D341Med (cell line): ENCODE data around the gene DHRS7B.
"Not testable (repeated sequence)": the region's sequence is repeated elsewhere in the genome, so short reads cannot be mapped to it uniquely, and the experiment has no call there.

Experiments used
- DNase-seq: peaks from one replicate; pipeline ENCODE4 v3.0.0; 2012; ENCODE audit warnings: low spot score

DHRS7B gene

GRCh38 chr17:21177854-21178600 is 51.3 kb downstream of the DHRS7B start:
- no peak for DNase-seq

- no peak for DNase-seq
Measured at GRCh38 chr17:21183468-21183867, 56.7 kb downstream of the DHRS7B start.

- no peak for DNase-seq
Measured at GRCh38 chr17:21184570-21184969, 57.8 kb downstream of the DHRS7B start.

- no peak for DNase-seq
Measured at GRCh38 chr17:21185061-21185460, 58.3 kb downstream of the DHRS7B start.

GRCh38 chr17:21186399-21187187 is 59.8 kb downstream of the DHRS7B start:
- DNase-seq, result no peak

- DNase-seq, result no peak
Measured at GRCh38 chr17:21189361-21189760, 62.6 kb downstream of the DHRS7B start.

GRCh38 chr17:21190078-21190477 is 63.3 kb downstream of the DHRS7B start:
- DNase-seq, result no peak

- no peak for DNase-seq
Measured at GRCh38 chr17:21191698-21192097, 64.9 kb downstream of the DHRS7B start.

GRCh38 chr17:21192414-21192813 is 65.7 kb downstream of the DHRS7B start:
- DNase-seq, result not testable (repeated sequence)

- no peak for DNase-seq
Measured at GRCh38 chr17:21193031-21193430, 66.3 kb downstream of the DHRS7B start.

- no peak for DNase-seq
Measured at GRCh38 chr17:21194226-21194625, 67.5 kb downstream of the DHRS7B start.

GRCh38 chr17:21194703-21195102 is 67.9 kb downstream of the DHRS7B start:
- no peak for DNase-seq

- DNase-seq, result no peak
Measured at GRCh38 chr17:21196126-21196525, 69.4 kb downstream of the DHRS7B start.

GRCh38 chr17:21198411-21198810 is 71.6 kb downstream of the DHRS7B start:
- DNase-seq, result no peak

GRCh38 chr17:21199311-21199710 is 72.5 kb downstream of the DHRS7B start:
- DNase-seq, result no peak

- no peak for DNase-seq
Measured at GRCh38 chr17:21199856-21200255, 73.1 kb downstream of the DHRS7B start.

GRCh38 chr17:21200590-21201297 is 74.0 kb downstream of the DHRS7B start:
- no peak for DNase-seq

- peak; percentile 61 for DNase-seq
Measured at GRCh38 chr17:21201298-21201595, 74.5 kb downstream of the DHRS7B start.

GRCh38 chr17:21201874-21202273 is 75.1 kb downstream of the DHRS7B start:
- DNase-seq, result no peak

GRCh38 chr17:21202512-21202911 is 75.7 kb downstream of the DHRS7B start:
- DNase-seq, result no peak

- DNase-seq, result no peak
Measured at GRCh38 chr17:21204935-21205334, 78.2 kb downstream of the DHRS7B start.

- no peak for DNase-seq
Measured at GRCh38 chr17:21208352-21208751, 81.6 kb downstream of the DHRS7B start.
